Stimulated activated CD8-positive, alpha-beta memory T cell treated with anti-CD3 and anti-CD28 coated beads, Interleukin-4, amount 100 ng/mL, for 48 hours (primary cell): ENCODE data around the gene COL20A1.

Experiments
- DNase-seq: peaks from one replicate; pipeline ENCODE4 v3.0.0-alpha.2; 2020

COL20A1 gene

DNA sequence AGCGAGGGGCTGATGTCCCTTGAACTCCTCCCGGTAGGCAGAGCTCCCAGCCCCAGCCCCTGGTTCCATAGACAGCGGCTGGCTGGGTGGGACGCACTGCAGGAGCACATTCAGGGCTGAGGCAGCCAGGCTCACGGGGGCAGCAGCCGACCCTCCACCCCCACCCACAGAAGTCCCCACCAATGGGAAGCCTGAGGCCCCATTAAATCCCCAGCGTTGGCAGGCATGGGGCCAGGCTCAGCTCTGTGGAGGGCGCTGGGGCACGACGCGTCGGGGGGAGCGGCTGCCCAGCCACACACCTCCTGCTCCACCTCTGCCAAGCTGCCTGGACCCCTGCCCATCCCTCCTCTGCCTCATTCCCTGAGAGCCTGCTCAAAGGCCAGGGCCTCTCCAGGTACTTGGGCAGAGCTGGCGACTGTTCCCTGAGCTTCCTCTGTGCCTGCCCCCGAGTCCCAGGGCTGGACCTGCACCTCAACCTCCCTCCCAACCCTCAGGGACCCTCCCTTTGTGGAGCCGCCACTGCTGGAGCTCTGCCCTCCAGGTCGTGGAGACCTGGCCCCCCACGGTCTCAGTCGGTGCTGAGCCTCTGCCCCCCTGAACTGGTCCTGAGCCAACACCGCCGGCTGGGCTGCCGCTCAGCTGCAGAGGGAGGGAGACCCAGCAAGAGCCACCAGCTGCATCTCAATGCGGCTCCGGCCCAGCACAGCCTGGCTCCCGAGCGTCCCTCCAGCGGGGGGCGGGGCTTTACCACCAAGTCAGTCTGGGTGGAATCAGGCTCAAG is 59.0 kb downstream of the COL20A1 start:
- no peak for DNase-seq

DNA sequence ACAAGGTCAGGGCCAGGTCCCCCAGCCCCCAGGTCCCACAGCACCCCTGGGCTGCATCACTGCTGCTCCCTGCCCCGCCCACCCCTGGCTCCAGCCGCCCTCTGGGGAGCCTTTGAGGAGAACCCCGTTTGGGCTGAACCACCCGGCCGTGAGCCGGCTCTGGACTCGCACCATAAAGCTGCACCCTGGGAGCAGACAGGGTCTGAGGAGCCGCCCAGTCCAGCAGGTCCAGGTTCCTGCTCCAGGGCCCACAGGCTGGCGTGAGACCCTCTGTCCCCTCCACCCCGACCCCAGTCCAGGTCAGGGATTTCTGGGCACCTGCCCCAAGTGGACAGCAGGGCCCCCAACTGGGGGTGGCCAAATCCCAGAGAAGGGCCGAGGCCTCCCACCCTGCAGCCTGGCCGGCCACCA is 59.8 kb downstream of the COL20A1 start:
- no peak for DNase-seq

DNA sequence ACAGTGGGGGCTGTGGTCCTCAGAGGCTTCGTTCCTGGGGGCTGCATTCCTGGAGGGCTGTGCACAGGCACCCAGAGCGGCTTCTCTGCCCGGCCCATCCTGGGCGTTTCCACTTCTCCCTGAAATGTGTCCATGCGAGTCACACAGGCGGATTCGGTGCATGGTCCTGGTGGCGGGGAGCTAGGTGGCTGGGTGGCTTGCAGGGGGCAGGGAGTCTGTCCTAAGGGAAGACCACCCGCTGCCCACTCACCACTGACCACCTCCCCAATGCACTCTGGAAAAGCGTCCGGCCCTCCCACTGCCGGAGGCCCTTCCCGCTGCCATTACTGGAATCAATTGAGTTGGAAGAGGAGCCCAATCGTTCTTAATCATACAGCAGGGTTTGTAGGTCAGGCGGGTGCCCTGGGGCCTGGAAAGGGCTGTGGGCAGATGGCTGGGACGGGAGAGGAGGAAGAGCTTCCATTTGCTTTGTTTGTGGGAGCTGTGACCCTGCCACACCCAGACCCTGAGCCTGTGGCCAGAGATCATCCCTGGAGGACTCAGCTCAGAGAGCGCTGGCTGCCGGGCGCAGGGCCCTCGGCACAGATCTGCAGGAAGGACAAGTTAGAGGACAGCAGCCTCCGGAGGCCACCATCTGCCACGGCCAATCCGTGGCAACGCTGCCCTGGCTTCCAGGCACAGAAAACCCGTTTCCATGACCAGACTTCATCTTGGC is 61.8 kb downstream of the COL20A1 start:
- DNase-seq: no peak

DNA sequence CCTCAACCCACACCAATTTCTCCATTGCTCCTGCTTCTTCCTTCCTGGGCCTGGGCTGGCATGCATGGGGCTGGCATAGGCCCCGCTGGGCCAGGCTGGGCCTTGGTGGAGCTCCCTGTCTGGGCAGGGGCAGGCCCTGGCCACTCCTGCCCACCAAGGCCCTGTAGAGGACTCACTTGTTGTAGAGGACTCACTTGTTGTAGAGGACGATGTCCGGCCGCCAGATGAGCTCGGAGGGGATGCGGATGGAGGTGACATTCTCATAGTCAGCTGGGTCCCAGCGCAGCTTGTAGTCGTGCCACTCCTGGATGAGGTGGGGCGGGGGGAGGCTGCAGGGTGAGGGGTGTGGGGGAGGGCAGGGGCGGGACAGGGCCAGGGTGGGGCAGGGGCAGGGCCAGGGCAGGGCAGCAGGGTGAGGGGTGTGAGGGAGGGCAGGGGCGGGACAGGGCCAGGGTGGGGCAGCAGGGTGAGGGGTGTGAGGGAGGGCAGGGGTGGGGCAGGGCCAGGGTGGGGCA is 62.9 kb downstream of the COL20A1 start:
- DNase-seq: no peak

DNA sequence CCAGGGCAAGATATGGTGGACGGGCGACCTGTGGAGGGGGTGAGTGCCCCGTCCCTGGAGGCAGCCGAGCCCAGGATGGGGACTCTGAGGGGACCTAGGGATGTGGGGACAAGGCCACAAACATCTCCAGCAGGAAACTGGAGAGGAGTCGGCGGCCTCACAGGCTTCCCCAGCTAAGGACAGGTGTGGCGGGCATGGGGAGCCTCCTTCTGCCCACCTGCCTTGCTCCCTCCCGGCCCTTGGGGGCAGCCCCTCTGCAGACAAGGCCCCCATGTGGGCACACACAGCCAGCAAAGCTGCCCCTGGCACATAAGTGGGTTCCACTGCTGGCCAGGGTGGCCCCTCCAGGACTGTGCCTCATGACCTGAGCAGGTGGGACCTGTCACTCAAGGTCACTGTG is 63.5 kb downstream of the COL20A1 start:
- DNase-seq: no peak

DNA sequence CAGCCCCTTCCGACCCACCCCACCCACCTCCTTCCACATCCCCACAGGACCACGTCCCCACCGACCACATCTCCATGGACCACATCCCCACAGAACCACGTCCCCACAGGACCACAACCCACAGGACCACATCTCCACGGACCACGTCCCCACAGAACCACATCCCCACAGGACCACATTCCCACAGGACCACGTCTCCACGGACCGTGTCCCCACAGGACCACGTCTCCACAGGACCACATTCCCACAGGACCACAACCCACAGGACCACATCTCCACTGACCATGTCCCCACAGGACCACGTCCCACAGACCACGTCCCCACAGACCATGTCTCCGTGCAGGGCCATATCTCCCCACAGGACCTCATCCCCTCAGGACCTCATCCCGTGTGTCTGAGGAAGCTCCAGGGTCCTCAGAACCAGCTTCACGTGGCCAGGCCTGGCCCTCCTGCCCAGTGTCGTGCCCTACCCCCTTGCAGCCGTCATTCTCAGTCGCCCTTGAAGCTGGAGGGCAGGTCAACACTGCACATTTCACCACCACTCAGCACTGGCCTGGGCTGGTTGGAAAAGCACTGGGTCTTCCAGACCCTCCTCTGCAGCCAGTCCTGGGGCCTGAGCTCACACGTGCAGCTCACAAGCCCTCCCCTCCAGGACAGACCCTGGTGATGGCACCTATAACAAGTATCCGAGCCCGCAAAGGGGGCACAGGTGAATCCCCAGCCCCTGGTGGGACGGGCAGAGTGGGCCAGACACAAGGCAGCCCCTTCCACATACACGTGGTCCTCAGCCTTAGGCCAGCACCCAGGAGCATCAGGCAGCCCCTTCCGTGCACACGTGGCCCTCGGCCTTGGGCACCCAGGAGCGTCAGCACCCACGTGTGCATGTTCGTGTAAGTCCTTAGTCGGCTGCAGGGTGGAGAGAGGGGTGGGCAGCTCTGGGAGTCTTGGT is 64.2 kb downstream of the COL20A1 start:
- no peak for DNase-seq

DNA sequence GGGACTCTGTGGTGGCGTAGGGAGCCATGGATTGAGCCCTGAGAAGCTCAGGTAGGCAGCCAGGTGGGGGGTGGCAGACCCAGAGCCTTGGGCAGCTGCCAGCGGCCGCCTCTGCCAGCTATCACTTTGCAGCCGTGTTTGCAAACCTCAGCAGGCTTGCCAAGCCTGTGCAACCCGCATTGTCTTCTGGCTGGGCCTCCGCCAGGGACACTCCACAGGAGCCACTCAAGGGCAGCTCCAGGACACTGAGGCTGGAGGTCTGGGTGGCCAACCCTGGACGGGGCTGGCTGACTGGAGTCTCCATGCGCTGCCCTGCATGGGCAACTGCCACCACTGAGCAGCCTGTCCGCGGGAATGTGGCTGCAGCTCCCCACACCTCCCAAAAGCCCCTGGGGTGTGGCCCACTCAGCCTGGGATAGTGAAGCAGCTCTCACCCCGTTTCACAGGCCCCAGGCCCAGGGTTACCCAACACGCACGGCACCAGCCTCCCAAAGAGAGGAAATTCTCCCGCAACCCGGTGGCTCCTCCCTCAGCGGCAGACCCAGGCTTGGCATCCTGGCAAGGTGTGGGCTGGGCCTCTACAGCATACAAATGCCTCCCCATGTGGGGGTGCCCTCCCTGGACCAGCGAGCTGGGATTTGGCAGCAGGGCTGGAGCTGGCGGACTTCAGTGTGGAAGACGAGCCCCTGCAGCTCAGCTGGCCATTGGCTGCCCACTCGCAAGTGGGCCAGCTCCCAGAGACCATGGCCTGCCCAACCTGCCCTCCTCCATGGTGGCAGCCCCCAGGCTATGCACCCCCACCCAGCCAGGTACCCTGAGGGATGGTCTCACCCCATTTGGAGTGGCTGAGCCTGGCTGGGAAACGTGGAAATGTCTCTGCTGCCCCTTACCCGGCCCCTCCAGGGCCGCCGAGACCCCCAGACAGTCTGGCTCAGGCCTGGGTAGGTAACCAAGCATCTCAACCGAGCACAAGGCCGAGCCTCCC is 65.2 kb downstream of the COL20A1 start:
- DNase-seq: no peak

DNA sequence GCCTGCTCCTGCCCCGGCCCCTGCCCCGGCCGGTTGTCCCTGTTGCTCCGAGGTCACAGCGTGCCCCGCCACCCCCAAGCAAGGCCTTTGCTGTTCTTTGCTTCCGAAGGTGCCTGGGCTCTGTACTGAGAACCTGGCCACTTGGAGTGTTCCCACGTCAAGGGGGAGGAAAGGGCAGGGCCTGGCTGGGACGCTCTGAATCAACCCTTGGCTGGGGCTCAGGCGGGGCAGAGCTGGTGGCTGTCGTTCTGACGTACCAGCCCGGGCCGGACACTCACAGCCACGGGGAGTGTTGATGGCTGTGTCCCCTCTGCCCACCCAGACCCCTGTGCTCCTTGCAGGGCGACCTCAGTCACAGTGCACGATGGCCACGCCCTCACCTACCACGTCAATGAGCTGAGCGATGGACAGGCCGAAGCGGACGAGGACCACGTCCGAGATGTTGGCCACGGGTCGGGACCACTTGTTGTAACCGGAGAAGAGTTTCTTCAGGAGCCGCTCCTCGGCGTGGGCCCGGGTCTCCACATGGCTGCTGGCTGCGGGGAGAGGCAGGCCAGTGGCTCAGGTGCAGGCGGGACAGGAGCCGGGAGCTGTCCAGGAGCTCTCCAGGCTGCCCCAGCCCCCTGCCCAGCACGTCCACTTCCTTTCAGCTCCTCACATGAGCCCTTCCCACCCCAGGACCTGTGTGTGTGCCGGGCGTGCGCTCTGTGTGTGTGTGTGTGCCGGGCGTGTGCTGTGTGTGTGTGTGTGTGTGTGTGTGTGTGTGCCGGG is 66.4 kb downstream of the COL20A1 start:
- DNase-seq: no peak

DNA sequence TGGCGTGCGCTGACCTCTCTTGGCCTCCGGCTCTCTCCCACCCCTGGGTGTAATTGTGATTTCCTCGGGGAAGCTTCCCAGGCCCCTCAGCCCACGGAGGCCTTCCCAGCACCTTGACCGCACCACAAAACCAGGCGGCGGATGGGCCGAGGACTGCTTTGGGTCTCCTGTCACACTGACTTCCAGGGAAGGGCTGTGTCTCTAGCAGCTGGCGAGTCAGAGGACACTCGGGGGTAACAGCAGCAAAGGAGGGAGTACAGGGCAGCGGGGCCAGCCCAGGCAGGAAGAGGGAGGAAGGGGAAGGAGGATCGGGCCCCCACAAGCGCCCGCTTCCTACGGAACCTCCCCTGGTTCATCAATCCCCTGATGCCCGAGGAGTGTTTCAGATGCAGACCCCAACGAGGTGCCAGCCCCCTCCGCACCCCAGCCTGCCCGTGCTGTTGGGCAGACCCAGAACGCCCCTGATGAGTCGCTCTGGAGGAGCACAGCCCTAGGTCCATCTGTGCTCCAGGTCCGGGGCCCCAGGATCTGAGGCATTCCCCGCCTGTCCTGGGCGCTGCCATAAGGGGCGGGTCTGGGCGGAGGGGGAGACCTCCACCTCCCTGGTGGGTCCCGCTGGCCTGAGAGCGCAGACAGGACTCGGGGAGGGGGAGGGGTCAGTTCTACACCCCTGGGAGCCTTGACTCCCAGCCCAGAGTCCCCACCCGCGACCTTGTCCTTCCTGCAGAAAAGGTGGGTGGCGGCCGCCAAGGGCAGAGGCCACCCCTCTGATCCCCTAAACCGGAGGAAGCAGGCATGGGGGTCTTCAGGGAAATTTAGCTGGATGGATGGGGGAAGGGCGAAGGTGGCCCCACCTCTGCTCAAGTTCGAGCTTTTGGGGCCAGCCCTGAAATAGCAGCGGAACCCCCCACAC is 67.2 kb downstream of the COL20A1 start:
- no peak for DNase-seq

DNA sequence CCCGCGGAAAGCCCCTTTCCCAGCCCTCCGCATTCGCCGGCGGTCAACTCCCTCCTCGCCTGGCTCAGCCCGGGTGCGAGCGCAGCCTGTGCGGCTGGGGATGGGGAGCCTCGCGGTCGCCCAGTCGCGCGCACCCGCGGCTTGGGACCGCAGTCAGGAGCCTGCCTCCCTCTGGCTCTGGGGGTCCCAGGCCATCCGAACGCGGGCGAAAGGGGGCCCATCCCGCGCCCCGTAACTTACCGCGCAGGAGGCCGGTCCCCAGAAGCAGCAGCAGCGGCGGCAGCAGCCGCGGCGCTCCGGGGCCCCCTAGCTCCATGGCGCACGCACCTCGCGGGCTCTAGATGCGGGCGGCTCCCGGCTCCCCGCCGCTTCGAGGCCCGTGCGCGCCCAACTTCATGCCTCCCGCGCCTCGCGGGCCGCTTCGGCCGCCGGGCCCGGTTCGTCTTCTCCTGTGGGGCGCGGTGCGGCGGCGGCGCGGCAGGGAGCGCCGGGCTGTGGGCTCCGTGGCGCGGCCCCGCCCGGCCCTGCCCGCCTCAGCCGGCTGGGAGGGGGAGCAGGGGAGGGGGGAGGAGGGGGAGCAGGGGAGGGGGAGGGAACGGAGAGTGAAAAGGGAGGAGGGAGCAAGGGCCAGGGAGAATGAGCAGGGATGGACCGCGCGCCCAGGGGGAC is 68.0 kb downstream of the COL20A1 start, which contains the start of gene CHRNA4:
Gene CHRNA4 (minus strand): TSS at position 500 of the 669 bp plus-strand sequence. CDS start 184 bp downstream, at position 316.
- DNase-seq: no peak

DNA sequence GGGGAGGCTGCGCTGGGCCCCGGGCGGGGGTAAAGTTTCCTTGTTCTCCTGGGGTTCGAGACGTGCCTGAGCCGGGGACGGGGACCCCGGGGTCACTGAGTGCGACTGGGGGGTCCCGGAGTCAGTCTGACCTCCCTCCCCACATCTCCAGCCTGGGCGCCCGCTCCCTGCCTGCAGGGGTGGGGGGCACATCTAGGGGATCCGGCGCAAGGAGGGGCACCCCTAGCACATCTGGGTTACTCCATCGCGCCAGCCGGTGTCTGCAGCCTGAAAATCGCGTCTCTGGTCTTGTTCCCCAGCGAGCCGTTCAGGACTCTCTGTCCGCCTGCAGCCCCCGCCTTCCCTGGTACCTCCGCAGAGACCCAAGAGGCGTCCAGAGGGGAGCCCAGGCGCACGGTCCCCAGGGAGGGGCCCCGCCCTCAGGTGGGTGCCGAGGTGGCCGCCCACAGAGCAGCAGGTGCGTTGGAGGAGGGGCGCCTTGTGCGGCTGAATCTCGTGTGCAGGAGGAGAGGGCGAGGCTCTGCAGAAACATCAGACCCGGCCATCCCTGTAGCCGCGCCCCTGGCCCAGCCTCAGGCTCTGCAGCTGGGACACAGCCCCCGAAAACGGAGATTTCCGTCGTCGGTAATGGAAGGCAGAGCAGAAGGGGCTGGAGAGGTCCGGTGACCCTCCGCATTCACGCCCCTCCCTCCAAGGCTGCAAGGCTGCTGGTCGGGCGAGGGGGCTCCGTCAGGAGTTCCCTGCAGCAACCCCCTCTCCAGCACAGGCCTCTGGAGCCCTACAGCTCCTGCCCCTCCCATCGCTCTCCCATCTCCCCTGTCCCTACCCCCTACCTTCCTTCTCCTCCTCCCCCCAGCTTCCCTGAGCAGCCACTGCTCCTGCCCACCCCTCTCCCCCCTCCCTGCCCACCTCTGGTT is 68.8 kb downstream of the COL20A1 start:
- no peak for DNase-seq

DNA sequence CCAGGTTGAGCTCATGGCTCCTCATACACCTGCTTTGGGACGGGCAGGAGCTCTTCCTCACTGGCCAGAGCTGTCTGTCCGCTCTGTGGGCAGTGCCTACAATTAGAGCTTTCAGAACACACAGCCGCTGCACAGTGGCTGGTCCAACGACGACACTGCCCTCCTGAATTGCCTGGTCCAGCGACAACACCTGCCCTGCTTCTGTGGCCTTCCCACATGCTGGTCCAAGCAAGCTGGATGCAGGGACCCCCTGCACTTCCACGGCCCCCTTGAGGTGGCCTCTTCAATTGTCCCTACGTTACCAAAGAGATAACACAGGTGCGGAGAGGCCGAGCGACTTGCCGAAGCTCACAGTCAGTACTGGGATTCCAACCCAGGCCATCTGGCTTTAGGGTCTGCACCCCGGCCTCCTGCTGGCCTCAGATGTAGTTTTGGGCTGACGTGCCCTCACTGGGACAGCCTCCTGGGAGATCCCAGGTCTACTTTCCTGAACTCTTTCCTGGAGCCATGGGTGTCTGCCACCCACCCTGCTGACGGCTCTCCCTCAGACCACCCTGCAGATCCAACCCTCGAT is 69.5 kb downstream of the COL20A1 start:
- no peak for DNase-seq

DNA sequence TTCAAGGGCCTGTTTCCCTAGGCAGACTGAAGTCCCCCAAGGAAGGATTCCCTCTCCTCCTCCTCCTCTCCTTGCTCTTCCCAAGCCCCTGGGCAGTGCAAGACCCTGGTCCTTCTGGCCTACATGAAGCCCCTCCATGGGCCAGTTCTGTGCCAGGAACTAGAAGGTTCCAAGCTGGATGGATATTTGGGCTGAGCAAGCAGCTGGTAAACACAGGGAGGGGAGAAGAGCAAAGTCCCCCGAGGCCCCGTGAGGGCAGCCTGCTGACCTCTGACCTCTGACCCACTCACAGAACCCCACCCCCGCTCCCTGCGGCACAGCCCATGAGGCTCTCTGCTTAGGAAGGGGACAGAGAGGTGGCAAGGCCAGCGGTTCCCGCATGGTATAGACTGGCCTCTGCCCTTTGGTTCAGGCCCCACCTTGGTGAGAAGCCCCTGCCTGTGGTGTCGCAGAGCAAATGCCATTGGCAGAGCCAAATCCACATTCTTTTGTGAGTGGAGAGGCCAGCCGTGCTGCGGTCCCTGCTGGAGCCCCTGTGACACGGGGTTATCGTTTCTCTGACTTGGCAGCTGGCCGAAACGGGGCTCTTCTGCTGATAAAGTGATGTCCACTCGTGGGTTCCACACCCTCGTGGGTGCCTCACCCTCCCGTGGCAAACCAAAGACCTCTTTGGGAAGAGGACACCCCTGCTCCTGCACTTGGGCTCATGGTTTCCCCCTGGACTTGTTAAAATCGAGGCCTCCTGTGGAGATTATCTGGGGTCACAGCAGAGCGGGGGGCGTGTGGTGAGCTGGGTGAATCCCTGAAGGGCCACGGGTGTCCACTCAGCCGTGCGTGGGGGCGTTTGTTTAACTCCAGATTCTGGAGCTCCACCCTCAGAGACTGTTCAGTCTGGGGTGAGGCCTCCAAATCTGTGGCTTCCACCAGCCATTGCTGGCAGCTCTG is 70.3 kb downstream of the COL20A1 start:
- no peak for DNase-seq

DNA sequence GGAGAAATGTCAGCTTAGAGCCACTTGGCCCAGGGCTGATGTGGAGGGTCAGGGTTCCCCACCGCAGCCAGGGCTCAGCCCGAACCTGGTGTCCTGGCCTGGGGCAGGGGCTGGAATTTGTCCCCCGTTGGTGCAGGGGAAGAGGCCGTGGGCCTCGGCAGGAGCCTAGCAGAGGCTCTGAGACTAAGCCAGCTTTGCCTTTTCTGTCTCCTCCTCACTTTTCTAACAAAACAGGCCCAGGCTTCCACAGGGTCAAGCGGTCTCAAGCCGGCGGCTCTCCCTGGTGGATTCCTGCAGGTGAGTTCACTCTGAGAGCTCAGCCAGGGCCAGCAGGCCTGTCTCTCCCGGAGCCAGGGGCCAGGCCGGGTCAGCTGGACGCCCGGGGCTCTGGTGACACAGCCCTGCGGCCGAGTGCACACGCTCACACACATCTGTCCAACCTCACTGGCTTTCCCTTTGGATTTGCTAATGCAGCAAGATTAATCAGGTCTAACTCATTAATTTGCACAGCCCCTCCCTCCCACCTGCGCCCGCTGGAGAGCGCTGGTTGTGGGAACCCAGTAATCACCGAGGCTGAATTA is 71.1 kb downstream of the COL20A1 start:
- no peak for DNase-seq

DNA sequence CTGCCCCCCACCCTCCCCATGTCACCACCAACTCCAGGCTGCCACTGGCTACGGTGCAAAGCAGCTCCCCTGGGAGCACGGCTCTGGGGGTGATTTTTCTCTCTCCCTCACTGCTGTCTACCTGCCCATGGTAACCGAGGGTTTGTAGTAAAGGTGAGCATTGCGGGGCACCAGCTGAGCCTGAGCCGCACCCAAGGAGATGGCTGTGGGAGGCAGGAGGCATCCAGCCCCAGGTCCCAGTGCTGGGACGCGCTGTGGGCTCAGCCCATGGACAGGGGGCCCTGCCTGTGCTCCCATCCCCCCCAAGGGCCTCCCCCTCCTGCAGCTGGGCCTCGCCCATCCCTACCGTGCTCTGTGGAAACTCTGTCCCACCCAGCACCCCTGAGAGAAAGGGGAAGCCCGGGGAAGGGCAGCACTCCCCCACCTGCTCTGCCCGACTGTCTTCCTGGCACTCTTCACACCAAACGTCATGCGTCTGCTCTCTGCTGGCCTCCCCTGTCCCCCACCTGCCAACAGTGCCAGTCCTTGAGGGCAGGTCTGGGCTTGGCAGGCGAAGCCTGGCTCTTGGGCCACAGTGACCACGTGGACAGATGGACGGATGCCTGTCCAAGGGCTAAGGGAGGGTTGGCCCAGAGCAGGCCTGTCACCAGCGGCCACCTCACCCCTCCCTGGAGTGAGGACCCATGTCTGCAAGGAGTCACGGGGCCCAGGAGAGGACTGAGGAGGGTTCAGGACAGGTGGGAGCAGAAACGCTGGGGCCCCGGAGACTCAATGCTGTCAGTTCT is 72.0 kb downstream of the COL20A1 start:
- no peak for DNase-seq
